Amygdala (tissue), 56 donors: ENCODE data around the gene HAPLN2.
A peak's percentile ranks its signal among the peaks of the same experiment; 100 is the strongest.
"Not testable (repeated sequence)": the region's sequence is repeated elsewhere in the genome, so short reads cannot be mapped to it uniquely, and the experiment has no call there.

Experiments
- DNase-seq, 56 donors: peaks; one replicate each; lab custom pipeline; 2025; lab: John Stamatoyannopoulos, UW

HAPLN2 gene

DNA sequence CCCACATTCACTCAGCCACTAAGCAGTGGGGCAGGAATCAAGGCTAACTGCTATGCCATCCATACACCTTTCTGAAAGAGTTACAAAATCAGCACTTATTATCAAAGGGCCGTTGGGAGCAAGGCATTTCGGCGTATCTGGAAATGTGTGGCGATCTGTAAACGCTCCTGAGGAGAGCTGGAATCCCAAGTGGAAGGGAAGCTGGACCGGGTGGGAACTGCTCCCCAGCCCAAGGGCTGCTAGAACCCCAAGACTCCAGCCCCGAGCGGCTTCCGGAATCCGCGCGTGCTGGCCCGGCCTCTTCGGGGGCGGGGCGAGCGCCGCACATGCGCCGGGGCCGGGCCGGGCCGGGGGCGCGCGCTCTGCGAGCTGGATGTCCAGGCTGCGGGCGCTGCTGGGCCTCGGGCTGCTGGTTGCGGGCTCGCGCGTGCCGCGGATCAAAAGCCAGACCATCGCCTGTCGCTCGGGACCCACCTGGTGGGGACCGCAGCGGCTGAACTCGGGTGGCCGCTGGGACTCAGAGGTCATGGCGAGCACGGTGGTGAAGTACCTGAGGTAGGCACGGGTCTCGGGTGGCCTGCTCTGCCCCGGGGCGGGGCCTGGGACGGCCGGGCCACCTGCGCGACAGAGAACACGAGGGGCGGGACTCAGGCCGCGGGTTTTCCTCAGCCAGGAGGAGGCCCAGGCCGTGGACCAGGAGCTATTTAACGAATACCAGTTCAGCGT is 27.6 kb upstream of the HAPLN2 start, which contains the start of gene NAXE:
NAXE (plus strand) TSS at position 345 of the 726 bp plus-strand sequence; CDS start at position 374, 29 bp downstream.
- DNase-seq = peak in 52 of 56 donors; percentile 21 to 83 (median 62)

DNA sequence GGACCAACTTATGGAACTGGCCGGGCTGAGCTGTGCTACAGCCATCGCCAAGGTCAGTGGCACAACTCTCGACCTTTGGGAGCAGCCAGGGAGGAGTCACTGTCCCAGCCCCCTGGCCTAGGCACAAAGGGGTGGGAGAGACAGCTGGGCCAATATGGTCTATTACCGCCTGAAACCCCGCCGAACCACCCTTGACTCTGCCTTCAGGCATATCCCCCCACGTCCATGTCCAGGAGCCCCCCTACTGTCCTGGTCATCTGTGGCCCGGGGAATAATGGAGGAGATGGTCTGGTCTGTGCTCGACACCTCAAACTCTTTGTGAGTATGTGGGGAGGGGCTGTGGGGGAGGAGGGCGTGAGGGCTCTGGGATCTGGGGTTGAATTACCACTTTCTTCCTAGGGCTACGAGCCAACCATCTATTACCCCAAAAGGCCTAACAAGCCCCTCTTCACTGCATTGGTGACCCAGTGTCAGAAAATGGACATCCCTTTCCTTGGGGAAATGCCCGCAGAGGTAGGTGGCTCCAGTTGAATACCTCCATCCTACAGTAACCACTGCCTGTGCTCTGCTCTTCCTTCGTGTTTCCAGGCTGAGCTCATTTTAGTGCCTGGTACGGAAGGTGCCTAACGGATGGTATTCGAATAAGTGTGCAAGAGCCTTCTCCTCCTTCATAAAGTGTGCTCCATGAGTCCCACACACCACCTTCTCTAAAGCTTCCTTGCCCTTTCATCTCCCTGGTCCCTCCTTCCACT is 26.9 kb upstream of the HAPLN2 start:
- no peak for DNase-seq

DNA sequence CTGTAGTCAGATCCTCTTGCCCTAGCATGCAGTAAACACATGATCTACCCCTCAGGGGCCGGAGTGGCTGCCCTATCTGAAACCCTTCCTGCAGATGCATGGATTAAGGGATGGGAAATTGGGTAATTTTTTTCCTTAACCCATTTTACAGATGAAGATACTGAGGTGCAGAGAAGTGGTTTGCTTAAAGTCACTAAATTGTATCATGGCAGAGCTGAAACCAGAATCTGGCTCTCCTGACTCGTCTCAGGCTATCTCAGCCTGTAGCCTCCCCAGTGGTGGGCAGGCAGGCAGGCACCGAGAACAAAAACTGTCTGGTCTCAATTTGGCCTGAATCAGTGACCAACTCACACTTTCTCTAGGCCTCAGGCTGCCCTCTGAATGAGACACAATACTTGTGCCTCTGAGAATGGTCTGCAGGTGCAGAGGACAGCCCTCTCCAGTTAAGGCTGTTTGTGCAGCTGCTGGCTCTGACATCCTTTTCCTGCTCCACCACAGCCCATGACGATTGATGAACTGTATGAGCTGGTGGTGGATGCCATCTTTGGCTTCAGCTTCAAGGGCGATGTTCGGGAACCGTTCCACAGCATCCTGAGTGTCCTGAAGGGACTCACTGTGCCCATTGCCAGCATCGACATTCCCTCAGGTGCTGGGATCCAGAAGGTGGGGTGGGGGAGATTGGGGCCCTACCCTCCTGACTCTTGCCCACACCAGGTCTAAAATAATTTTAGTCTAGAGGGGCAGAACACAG is 26.1 kb upstream of the HAPLN2 start:
- DNase-seq = no peak

DNA sequence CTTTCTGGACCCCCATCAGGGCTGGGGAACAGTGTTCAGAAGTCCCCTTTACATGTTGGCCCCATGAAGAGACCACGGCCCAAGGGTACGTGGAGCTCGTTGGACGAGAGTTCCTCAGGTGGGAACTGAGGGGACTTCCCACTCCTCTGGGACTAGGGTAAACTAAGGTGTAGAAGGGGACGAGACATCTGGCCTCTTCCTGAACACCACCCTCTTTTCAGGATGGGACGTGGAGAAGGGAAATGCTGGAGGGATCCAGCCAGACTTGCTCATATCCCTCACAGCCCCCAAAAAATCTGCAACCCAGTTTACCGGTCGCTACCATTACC is 25.6 kb upstream of the HAPLN2 start:
- DNase-seq = no peak

DNA sequence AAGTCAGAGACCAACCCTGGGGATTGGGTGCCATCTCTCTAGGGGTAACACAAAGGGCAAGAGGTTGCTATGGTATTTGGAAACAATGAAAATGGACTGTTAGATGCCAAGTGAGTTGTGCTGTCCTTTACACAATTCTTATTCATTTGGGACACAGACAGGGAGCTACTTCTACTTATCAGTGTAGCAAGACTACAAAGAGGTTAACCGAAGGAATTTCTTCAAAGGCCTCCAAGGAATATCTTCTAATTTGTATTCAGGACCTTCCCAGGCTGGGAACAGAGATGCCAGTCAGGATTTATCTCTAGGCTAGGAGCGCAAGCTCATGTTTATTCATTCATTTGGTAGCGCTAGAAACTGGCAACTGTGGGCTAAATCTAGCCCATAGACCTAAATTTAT is 25.0 kb upstream of the HAPLN2 start:
- DNase-seq = no peak

DNA sequence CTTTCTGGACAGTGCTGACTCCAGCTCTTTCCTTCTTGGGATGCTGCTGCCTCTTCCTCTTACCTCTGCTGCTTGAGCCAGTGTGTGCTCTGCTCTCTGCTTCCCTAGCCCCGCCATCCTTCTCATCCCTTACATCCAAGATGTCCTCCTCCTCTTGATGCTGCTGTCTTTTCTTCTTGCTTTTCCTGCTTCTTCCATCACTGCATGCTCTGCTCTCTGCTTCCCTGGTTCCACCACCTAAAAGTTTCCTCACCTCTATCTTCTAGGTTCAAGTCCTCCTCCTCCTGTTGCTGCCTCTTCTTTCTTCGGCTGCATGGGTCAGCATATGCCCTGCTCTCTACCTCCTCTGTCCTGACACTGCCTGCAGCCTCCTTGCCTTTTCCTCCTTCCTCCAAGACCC is 24.2 kb upstream of the HAPLN2 start:
- DNase-seq = no peak

DNA sequence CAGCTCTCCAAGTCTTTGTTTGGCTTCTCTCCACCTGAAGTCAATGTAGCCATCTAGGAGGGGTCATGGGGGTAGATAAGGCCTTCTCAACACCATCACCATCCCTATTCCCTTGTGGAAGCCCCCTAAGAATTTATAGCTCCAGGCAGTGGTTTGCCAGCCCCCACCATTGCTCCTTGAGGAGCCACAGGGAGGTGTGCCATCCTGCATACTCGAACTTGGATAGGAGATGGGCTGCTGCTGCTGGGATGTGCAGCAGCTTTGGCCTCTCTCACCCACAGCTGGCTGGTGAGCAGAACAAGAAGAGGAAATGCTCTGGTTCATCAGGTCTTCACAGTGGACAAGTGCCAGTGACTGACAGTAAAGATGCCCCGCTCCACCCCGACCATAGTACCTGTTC is 22.8 kb upstream of the HAPLN2 start:
- no peak for DNase-seq

DNA sequence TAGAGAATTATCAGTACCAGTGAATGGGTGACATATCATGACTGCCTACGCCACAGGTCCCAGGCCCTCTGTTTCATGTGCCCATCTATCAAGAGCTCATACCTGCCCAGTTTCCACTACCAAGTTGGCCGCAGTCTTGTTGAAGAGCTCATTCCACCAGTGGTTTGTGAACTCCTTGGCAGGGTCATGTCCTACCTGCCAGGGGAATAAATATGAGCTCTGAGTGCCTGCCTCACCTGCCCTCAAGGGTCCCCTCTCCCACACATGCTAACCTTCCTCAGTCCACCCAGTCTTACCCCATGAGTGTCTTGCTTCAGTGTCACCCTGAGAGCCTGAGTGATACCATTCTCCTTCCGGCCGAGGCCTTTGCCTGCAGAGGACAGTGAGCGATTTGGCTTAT is 21.1 kb upstream of the HAPLN2 start:
- no peak for DNase-seq

DNA sequence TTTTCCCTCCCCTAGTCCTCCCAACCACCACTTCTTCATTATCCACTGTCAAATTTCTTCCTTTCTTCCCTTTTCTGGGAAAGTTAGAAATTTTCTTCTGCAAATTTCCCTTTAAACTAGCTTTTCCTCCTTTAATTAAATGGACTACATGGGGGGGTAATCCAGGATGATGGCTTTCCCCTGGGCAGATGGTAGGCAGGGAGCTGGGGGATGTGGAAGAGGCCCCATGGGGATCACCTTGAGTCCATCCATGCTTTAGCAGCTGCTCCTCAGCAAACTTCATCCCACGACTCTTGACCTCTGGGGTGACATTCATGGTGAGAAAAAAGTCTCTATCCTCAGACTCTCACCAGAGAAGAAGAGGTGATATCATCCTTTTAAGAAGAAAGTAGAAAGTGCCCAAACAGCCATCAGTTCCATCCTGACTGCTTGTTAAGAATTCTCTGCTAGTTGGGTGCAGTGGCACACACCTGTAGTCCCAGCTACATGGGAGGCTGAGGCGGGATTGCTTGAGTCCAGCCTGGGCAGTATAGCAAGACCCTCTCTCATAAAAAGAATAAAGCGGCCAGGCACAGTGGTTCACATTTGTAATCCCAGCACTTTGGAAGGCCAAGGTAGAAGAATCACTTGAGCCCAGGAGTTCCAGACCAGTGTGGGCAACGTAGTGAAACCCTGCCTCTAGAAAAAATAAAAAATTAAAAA is 20.3 kb upstream of the HAPLN2 start:
- DNase-seq = no peak

DNA sequence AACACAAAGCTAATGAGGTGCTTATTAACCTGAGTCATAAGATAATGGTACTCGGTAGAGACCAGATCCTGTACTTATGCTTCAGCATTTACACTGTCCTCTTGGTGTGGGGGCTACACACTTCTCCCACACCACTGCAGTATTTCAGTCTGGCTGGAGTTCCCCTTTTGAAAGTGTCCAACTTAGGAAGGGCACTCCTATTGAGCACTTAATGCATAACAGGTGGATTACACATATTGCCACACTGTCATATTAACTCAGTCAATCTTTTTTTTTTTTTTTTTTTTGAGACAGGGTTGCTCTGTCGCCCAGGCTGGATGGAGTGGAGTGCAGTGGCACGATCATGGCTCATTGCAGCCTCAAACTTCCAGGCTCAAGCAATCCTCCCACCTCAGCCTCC is 19.4 kb upstream of the HAPLN2 start:
- DNase-seq = no peak

DNA sequence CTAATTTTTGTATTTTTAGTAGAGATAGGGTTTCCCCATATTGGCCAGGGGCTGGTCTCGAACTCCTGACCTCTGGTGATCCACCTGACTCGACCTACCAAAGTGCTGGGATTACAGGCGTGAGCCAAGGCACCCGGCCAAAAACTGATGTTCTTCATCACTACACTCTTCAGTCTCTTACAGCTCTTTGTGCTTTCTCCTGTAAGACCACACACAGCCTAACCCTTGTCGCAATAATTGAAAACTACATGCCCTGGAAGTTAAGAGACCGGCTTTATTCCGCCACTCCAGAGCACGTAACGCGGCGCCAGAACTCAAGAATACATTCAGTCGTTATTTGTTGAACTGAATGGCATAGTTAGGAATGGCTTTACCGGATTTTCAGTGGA is 18.5 kb upstream of the HAPLN2 start:
- no peak for DNase-seq

DNA sequence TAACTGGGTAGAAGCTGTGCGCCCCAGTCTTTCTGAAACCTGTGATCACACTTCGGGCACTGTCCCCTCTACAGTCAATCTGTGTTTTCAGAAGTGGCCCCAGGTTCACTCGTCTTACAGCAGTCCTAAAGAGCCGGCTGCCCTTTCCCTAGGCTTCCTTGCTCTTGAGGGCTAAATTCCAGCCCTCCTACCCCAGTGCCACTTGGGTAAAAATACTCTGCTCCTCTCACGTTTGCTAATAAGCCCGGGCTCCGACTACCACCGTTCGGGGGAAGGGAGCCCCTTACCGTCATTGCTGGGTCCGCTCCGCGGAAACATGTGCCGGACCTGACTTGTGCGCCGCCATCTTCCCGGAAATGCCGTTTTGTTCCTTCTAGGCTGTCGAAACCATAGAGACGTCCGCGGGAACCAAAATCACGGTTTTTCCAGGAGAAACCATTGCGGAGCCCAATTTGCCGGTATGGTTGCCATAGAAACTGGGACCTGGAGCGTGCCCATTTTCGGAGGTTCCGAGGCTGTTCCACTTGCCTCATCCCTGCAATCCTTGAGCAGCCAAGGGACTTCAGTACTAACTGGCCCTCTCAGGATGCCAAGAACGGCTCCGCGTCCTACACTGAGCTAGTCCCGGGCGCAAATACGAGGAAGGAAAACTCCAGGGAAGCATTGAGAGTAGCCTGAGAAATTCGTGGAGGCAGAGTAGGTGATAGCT is 17.9 kb upstream of the HAPLN2 start, which contains the start of gene GPATCH4:
GPATCH4 (minus strand) TSS at position 358 of the 709 bp plus-strand sequence.
- DNase-seq = peak in 53 of 56 donors; percentile 30 to 89 (median 73)

DNA sequence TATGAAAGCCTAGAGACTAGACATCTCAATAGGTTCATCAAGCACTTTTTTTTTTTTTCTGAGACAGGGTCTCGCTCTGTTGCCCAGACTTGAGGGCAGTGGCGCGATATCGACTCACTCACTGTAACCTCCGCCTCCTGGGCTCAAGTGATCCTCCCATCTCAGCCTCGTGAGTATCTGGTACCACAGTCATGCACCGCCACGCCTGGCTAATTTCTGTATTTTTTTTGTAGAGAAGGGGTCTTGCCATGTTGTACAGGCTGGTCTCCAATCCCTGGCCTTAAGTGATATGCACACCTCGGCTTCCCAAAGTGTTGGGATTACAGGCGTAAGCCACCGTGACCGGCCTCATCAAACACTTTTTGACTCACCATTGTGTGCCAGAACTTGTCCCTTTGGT is 17.3 kb upstream of the HAPLN2 start:
- no peak for DNase-seq

DNA sequence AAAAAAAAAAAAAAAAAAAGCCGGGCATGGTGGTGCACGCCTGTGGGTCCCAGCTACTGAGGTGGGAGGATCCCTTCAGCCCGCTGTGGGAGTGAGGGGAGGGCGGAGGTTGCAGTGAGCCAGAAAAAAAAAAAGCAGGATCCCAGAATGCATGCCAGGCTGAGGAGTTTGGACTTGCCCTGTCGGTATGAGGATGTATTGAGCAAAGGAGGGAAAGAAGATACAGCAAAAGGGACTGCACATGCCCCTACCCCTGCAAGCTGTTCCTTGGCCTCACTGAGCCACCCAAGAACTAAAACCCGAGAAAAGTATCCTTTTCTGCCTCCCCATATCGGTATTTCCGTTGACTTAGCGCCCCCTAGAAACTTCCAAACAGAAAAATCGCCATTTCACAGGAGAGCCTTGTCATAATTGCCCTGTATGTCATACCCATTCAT is 16.6 kb upstream of the HAPLN2 start:
- peak in 1 of 56 donors; percentile 22 for DNase-seq

DNA sequence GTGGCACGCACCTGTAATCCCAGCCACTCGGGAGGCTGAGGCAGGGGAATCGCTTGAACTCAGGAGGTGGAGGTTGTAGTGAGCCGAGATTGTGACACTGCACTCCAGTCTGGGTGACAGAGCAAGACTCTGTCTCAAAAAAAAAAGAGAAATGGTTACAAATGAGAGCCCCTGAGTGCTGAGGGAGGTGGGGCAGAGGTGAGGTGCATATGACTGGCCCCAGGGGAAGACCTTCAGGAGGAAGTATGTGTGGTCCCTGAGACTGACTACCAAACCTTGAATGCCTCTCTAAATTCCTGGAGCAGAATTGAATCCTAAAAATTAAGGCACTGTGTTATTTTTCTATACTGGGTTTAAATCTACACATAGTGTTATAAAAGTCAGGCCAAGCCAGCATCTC is 11.9 kb upstream of the HAPLN2 start:
- DNase-seq = not testable (repeated sequence)

DNA sequence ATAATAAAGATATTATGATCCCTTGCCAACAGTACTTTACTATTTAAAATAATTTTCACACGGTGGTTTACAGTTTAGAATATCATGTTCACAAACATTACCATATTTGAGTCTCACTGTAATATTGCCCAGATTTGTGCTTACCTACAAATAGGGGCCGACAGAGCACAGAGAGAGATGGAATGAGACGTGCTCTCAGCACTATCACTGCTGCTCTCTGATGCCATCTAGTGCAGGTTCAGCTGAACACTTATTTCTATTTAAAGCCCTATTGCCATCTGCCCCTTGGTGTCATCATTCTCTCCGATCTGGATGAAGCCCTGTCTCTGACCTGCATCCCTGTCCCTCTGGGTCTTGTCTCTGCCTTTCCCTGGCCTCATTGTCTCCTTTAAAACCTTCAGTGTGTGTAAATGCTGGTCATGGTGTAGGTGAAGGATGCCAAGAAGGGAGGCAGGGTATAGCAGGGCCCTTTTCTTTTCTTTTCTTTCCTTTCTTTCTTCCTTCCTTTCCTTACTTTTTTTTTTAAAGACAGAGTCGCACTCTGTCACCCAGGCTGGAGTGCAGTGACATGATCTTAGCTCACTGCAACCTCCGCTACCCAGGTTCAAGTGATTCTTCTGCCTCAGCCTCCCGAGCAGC is 11.1 kb upstream of the HAPLN2 start:
- peak in 35 of 56 donors; percentile 14 to 78 (median 40) for DNase-seq

DNA sequence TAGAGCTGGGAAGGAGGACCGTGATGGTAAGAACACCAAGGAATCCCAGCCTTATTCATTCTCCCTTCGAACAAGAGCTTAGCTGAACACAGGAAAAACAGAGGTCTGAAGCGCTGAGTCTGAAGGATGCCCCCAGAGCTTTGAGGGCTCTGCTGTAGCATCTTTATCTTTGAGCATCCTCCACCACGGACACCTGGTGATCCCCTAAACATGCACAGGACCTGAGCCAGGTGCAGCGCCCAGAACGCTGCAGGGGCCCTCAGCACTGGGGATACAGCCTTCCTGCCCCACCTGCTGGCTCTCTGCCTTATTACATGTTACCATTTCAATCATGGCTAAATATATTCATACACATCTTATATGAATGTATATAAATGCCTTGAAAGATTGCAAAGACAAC is 10.2 kb upstream of the HAPLN2 start:
- peak in 4 of 56 donors; percentile 6 to 12 (median 10) for DNase-seq

DNA sequence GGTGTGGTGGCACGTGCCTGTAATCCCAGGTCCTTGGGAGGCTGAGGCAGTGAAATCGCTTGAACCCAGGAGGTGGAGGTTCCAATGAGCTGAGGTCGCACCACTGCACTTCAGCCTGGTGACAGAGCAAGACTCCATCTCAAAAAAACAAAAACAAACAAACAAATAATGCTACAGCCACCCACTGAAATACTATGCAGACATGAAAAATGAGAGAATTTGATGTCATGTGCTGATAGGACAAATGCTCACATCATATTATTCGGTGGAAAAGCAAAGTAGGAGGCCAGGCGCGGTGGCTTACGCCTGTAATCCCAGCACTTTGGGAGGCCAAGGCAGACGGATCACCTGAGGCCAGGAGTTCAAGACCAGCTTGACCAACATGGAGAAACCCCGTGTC is 9.1 kb upstream of the HAPLN2 start:
- not testable (repeated sequence) for DNase-seq

DNA sequence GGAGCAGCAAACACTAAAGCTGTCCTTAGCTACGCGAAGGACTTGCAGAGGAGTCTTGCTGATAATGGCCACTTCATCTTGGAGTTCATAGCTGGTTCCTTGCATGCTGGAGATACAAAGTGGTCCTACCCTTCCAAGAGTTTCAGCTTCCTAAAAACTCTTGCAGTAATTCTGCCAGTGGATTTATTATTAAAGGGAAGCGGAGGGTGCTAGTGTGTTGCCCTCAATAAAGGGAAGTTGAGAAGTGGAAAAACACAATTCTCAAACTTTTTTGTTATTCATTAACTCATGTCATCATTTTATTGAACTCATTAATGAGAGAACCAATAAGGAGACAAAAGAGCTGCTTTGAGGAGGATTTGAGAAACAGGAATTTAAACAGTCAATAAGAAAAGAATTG is 6.5 kb upstream of the HAPLN2 start:
- no peak for DNase-seq
